Femur (tissue), 1 donor: Measurements from ENCODE around the gene NDUFB10.

Experiments used
- DNase-seq: peaks from one replicate; pipeline ENCODE4 v3.0.0-alpha.2; 2017

Gene NDUFB10

DNA sequence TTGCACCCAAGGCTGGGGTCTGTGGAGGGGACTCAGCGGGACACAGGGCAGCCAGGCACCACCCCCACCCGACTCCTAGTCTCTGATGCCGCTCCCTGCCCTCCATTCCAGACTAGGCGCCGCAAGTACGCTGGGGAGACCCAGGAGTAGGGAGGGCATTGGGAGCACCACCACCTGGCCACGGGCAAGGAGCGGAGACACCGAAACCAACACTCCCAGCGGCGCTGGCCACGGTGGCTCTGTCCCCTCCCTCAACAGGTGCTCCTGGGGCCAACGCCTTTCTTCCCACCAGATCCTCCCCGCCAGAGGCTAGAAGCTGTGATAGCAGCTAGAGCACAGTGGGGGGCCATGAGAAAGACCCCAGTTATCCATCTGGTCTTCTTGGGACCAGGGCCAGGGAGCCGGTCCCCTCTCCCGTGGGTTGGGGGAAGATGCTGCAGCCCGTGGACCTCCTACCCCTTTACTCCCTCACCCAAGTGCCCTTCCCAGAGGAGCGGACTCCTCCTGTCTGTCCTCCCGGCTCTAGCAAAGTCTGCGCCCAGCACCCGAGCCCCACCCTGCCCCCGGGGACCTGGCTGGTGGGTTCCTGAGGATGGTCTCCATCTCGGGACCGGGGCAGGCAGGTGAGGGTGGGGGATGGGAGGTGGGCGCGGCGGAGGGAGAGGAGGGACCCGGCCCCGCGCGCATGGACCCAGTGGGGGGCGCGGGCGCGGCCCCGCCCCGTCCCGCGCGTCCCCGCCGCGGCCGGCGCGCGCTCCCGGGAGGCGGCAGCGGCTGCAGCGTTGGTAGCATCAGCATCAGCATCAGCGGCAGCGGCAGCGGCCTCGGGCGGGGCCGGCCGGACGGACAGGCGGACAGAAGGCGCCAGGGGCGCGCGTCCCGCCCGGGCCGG lies 30.1 kb downstream of the NDUFB10 start, which contains the start of gene SYNGR3:
Gene SYNGR3, plus strand, starts transcription at position 762 of the 892 bp plus-strand sequence. CDS start 133 bp downstream, outside the sequence.
- DNase-seq, result no peak

DNA sequence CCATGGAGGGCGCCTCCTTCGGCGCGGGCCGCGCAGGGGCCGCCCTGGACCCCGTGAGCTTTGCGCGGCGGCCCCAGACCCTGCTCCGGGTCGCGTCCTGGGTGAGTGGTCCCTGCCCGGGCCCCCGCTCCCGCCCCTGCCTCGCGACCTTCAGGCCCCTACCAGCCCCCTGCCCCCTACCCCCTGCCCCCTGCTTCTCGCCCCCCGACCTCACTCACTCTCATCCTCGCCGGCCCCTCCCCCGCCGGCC lies 30.7 kb downstream of the NDUFB10 start:
- DNase-seq, result no peak

DNA sequence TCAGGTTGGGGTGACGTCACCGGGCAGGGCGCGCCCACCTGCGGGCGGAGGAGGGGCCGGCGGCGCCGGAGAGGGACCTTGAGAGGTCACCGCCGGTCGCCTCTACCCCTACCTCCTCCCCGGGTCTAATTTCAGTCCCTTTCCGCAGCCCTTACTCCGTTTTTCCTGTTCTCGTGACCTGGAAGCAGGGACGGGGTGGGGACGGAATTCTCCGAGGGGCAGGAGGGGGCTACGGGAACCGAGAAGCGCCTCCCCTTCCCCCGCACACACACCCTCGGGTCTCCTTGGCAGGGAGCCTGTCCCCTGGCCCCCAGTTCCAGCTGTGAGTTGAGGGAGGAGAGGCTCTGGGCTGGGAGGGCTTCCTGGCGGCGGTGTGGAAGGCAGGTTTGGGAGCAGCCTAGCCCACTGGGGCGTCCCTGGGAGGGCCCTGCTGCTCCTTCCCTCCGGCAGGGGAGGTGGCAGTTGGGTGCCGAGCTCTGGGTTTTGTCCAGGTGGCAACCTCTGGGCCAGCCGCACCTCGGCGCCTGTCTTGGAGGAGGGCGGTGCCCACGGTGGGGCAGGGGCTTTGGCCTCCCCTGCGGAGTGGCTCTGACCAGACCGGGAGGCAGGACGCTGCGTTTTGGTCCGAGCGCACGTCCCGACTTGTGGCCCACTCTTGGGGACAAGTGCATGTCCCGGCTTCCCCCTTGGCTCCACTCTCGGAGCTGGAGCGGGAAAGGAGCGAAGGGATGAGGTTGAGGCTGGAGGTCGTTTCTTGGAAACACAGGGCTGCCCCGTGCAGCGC lies 31.2 kb downstream of the NDUFB10 start:
- no peak for DNase-seq

DNA sequence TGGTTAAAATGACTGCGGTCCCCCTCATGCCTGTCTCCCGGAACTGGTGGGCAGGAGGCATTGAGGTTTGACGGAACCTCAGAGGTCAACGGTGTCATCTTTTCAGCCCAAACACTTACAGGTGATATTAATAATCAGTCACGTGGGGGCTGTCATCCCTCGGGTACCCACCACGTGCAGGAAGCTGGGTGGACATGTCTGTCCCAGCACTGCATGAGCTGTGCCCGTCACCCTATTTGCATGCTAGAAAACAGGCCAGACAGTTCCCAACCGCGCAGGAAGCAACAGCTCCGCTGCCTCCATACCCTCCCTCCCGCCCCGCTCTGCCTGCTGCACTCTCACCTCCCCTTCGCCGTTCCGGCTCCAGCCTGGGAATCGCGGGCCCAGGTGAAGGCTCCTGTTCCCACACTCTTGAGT lies 31.8 kb downstream of the NDUFB10 start:
- DNase-seq, result no peak

DNA sequence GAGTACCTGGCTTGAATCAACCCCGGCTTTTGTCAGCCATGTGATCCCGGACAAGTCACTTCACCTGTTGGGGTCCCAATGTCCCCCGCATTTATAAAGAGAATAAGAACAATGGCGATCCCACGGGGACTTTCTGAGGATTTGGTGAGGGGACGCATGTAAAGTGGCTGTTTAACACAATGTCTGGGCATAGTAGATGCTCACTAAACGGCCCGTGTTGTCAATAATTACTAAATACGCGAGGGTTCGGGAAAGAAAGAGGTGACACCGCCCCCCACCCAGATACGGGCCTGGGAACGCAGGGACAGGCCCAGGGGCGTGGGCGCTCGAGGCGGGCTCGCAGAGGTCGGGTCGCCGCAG lies 32.2 kb downstream of the NDUFB10 start:
- DNase-seq, result no peak

DNA sequence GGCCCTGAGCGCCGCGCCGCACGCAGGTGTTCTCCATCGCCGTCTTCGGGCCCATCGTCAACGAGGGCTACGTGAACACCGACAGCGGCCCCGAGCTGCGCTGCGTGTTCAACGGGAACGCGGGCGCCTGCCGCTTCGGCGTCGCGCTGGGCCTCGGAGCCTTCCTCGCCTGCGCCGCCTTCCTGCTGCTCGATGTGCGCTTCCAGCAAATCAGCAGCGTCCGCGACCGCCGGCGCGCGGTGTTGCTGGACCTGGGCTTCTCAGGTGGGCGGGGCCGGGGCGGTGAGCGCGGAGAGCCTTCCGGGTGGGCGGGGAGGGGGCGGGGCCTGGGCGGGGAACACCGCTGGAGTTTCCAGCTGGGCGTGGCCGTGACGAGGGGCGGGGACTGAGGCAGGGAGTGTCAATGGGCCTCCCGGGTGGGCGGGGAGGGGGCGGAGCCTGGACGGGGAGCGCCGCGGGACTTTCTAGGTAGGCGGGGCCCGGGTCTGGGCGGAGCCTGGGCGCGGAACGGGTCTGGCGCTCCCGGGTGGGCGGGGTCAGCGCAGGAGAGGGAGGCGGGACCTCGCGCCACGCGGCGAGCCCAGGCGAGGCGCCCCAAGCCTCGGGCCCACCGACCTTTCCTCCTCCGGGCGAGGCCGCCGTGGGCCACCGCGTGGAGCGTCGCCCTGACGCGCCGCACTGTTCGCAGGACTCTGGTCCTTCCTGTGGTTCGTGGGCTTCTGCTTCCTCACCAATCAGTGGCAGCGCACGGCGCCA lies 32.8 kb downstream of the NDUFB10 start:
- peak; percentile 96 for DNase-seq

DNA sequence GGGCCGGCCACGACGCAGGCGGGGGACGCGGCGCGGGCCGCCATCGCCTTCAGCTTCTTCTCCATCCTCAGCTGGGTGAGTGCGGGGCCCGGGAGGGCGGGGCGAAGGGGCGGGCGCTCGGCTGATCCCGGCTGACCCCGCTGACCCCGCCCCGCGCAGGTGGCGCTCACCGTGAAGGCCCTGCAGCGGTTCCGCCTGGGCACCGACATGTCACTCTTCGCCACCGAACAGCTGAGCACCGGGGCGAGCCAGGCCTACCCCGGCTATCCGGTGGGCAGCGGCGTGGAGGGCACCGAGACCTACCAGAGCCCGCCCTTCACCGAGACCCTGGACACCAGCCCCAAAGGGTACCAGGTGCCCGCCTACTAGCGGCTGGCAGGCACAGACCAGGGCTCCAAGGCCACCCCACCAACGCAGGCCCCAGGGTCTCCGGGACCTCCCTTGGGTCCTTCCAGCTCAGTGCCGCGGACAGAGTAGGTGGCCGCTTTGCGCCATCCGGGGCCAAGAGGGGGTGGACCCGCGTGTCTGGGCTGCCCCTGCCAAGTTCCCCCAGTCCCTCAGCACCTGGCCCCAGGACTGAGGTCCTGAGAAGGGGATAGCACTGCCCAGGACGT lies 33.5 kb downstream of the NDUFB10 start:
- no peak for DNase-seq

DNA sequence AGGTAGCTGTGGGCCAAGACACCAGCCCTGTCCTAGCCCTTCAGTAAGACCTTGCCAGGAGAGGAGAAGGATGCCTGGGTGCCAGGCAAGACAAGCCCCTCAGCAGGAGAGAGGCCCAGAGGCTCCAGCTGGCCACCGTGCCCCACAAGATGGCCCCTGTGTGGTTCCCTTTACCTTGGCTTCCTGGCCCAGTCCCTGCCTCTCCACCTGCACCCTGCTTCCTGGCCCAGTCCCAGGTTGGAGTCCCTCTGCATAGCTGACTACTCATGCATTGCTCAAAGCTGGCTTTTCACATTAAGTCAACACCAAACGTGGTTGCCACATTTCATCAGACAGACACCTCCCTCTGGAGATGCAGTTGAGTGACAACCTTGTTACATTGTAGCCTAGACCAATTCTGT lies 34.4 kb downstream of the NDUFB10 start:
- no peak for DNase-seq

DNA sequence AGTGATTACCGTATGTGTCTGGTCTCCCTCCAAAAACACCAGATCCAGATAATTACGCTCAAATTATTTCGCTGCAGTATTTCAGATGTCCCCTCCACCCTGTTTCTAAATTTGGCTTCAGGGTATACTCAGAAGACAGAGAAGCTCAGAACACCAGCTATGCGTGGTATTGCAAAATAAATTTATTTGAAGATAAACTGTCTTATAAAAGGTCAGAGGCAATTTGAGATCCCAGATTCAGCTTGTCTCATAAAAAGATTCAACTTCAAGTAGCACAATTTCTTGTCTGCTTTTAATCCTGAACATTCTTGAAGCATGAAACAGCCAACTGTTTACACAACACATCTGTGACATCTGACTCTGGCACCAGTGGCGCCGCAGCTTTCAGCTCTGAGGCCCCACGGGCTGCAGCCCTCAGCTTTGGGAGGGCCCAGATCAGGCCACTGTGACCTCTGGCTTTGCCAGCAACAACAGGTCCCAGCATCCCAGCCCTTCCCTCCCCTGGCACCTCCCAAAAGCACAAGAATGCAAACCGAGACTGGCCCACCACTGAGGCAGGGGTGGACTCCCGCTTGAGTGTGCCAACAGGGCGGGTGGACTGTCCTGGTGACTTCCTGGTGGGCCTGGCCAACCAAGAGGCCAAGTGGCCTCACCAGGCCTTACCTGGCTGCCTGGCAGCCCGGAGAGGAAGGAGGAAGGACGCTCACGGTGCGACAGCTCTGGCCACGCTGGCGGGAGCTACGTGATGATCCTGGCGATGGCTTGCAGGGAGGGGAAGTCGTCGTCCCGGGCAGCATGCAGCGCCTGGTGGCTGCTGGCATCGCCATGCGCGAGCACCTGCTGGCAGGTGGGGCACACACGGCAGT lies 38.4 kb downstream of the NDUFB10 start:
- DNase-seq, result no peak

DNA sequence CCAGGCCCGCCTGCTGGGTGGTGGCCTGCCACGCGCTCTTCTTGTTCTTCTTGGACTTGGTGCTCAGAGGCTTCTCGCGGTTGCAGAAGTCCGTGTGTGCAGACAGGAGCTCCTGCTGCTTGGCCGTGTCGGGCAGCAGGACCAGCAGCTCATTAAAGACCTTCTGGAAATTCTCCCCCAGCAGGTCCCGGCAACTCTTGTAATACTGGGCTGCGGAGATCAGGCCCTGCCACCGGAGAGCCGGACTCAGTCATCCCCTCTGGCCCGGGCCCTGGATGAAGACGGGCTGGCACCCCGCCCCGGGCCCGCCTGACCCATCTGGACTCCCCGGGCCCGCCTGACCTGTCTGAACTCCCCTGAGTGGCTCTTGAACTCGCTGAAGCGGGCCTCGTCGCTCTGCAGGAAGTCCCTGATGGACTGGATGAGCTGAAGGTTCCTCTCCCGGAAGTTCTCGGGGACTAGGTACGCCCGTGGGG lies 39.1 kb downstream of the NDUFB10 start:
- DNase-seq, result no peak

DNA sequence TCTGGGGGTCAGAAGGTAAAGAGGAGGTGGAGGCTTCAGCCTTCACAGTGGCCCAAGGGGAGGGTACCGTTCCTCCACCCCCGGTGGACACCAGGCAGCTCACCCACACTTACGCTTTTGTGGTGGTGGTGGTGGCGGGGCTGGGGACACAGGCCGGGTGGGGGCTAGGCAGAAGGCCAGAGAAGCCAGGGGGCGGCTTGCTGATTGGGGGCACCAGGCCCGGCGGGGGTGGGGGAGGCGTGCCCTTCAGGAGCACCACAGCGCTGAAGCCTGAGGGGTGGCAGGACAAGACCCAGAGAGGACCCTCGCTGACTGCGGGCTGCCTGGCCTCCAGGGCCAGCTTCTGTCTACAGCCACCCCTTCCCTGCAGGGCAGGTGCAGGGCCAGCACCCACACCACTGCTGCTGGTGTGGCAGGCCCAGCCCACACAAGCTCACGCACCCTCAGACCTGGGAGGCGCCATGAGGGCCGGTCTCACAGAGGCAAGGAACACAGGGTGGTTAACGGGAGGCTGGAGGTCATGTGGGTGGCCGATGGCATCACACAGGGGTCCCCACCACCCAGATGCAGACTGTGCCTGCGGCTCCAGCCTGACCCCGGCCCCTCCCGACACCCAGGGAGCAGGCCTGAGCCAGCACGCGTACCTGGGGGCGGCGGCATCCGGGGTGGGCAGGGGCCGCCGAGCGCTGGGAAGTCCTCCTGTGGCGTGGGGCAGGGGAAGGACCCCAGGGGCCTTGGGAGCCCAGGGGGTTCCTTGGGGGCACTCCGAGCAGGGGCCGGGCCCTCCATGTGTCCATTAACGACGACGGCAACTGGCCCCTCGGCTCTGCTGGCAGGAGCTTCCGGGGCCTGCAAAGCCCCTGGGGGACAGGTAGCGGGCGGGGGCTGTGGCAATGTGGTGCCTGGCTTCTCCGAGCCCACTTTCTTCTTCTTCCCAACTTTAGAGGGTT lies 39.8 kb downstream of the NDUFB10 start:
- no peak for DNase-seq

DNA sequence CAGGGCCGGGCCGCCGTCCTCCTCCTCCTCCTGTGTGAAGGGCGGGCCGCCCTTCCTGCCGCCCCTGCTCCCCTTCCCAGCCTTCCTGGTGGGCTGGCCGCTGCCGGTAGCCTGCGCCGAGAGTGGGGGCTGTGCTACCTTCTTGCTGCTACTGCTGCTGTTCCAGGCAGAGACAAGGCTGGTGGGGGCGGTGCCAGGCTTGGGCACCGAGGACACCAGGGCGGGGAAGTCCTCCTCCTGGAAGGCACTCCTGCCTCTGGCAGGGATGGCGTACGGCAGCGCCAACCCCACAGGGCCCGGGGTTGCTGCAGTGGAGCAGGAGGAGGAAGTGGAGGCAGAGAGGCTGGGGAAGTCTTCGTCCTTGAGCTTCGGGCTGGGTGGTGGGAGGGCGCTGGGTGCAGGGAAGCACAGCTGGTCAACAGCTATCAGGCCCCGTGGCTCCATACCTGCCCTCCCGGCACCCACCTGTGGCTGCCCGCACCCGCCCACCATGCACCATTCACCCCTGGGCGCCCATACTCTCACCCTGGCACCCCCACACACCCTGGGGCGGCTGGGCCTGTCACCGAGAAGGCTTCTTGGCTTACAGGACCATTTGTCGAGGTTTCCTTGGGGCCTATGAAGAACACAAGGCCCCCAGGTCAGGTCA lies 40.7 kb downstream of the NDUFB10 start:
- DNase-seq, result no peak

DNA sequence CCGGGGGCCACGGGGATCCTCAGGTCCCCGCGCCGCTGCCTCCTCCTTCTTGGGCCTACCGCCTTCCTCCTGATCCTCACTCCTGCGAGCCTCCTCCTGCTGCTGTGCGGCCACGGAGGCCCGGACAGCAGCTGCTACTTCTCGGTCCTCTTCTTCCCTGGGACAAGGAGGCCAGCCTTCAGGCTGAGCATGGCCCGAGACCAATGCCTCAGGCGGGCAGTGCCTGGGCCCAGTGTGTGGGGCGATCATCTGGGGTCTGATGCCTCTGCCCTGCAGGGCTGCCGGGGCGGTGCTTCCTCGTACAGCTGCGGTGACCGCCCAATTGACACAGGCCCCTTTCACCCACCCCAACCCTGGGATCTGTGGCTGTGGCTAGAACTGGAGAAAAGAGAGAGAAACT lies 41.7 kb downstream of the NDUFB10 start:
- no peak for DNase-seq

DNA sequence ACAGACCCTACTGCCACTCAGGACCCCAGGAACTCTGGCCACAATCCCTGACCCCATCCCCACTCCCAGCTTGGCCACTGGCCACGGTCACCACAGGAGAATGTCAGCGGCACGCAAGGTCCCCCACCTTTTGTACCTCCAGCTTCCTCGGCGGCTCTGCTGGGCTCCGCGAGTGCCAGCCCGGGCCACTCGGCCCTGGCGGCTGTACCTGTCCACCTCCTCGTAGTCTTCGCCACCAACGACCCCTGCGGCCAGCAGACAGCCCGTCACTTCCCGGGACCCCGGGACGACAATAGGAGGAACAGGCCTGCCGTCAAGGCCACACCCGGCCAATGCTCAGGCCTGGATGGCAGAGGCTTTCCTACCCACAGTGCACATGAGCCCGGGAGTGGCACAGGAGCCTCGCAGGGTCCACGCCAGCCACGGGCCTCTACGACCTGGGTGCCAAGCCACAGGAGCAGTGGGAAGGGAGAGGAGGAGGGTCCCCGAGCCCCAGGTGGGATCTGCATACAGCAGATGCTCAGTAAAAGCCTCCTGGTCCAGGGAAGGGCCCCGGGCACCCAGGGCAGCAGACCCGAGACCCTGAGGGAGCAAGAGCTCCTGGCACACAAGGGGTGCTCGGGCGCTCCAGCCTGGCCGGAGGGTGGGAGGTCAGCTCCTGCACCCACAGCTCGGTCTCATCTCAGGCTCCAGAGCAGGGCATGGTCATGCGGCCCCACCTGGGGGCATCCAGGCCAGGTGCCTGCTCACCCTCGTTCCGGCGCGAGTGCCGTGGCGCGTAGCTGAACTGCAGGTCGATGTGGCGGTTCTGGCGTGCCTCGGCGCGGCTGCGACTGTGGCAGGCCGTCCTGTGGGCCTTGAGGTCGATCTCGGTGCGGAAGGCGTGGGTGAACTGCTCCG lies 42.4 kb downstream of the NDUFB10 start:
- DNase-seq, result no peak

DNA sequence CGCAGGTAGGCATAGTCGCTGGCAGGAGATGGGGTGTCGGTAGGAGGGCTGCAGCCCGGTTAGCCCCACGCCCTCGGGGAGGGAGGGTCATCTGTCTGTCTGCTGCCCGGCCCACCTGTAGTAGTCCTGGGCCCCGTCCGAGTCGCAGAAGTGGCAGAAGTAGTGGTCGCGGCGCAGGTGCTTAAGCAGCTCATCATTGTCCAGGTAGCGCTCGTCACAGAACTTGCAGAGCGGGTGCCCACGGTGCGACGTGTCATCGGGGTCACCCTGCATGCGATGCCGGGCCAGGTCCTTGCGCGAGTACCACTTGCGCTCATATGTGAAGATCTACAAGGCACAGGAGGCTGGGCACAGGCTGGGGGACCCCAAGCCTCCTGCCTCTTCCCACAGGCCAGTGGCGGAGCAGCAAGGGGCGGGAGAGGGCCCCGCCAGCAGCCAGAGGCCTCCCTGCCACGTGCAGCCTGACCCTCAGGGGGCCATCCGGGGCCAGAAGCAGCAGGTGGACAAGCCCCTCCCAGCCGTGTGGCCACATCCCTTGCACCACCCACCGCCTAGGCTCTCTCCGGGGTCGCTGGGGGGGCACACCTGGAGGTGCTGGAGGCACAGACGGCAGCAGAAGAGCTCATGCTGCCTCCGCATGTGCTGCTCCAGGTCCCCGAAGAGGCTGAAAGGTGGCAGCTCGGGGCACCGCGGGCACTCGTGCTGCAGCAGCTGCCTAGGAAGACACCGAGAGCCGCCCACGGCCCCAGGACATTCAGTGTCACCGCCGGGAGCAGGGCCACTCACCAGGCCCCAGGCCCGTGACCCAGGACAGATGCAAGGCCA lies 43.3 kb downstream of the NDUFB10 start:
- no peak for DNase-seq

DNA sequence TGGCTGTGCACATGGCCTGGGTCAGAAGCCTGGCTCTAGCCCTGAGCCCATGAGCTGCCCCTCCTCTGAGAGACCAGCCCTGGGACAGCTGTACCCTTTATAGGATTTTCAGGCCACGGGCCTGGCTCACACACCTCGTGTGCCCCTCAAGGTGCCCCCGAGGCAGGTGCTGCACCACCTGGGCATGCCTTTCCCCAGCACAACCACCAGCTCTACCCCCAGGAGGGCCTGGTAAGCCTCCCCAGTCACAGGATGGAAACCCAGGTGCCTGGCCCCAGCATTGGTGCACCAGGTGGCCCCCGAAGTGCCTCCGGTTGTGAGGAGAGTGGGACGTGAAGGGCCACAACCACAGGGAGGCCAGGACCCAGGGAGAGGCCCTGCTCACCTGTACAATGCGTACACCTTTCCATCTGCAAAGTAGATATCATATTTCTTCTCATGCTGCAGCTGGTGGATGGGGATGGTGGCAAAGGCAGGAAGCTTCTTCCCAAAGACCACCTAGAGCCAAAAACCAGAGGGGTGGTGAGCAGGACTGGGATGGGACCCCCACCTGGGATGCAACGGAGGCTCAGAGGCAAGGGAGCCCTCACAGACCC lies 44.0 kb downstream of the NDUFB10 start:
- no peak for DNase-seq

DNA sequence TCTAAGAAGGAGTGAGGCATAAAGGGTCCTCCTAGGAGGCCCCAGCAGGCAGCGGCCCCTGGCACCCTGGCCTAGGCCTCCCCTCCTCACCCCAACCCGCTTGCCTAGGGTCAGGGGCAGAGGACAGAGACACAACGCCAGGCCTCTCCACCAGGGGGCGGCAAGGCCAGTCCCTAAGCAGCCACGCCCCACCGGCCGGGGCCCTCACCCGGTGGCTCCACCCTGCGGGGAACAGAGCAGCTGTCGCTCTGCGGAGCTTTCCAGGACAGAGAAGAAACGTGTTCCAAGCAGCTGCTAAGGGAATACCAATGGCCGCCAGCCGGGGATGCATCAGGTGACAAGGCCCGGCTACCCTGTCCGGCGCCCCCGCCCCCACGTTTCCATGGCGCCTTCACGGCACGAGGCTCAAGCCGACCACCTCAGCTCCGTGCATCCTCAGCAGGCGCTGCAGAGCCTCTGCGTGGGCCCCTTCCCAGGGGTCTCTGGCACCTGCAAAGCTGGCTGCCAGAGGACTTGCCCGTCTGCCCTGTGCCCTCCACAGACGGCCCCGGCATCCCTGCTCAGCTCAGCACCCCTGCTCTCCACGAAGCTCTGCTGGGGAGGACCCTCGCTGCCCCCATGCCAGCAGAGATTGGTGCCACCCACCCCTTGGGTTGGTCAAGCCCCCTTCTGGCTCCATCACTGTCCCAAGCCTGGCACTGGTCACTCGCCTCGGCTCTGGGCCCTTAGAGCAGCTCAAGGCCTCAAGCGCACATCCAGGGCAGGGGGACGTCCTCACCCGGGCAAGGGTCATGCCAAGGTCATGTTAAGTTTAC lies 44.7 kb downstream of the NDUFB10 start:
- DNase-seq, result peak; percentile 93
